Mesothelial cell of epicardium (in vitro differentiated cells): ENCODE results near the gene VWA8. TPM values are rescaled to one million over a fixed set of nuclear protein-coding genes. Genes with fewer than 3 reads are reported as not detected.

Source experiments
- DNase-seq, 2 experiments: peaks; one replicate each; pipeline ENCODE4 v3.0.0; 2021; ENCODE audit warnings: low spot score in 2 of 2; ENCODE audit not compliant: unreplicated experiment in 2 of 2
- H3K27ac Mint-ChIP-seq: 2 replicates; pipeline ENCODE4 v1.8.0; 2021; ENCODE audit warnings: mixed read lengths
- H3K27me3 Mint-ChIP-seq: 2 replicates; pipeline ENCODE4 v1.8.0; 2021; ENCODE audit warnings: low read depth, mixed read lengths
- H3K36me3 Mint-ChIP-seq: 2 replicates; pipeline ENCODE4 v1.8.0; 2021; ENCODE audit warnings: mixed read lengths
- H3K4me1 Mint-ChIP-seq: 2 replicates; pipeline ENCODE4 v1.8.0; 2021; ENCODE audit warnings: mixed read lengths
- H3K4me3 Mint-ChIP-seq: 2 replicates; pipeline ENCODE4 v1.8.0; 2021; ENCODE audit warnings: mild to moderate bottlenecking, moderate library complexity, mixed read lengths
- H3K9me3 Mint-ChIP-seq: 2 replicates; pipeline ENCODE4 v1.8.0; 2021; ENCODE audit warnings: mixed read lengths
- CTCF ChIP-seq: fragments of 200-600 bp; sonication (generic); IDR thresholded peaks from one replicate; pipeline ENCODE4 v1.5.0; 2021; ENCODE audit warnings: antibody characterized with exemption; ENCODE audit not compliant: unreplicated experiment
- total RNA-seq: library from RNA; stranded (reverse); gene quantifications from 3 replicates; pipeline ENCODE4 v1.2.1, GENCODE V29; 2021

The VWA8 gene
- total RNA-seq, 1 donor from 2014 or later: 20.0 TPM

GRCh38 chr13:41802043-41802683 is 158.7 kb downstream of the VWA8 start:
- no peak for TF ChIP-seq CTCF
- Mint-ChIP-seq H3K4me1 (no peaks in the 10 kb centered on the region), H3K9me3 (peaks cover 51% of the 10 kb centered on the region), H3K36me3 (peaks cover 69% of the 10 kb centered on the region), H3K27ac (no peak overlapping the region), H3K4me3 (no peak overlapping the region), H3K27me3 (no peaks in the 10 kb centered on the region)
- DNase-seq: no peak

- peaks cover 17% of the 10 kb centered on the region for H3K36me3 Mint-ChIP-seq
- no peaks in the 10 kb centered on the region for H3K4me1 Mint-ChIP-seq
- peaks cover 13% of the 10 kb centered on the region for H3K9me3 Mint-ChIP-seq
- no peak overlapping the region for H3K4me3 Mint-ChIP-seq
- TF ChIP-seq CTCF: no peak
- H3K27me3 Mint-ChIP-seq: no peaks in the 10 kb centered on the region
- H3K27ac Mint-ChIP-seq: no peak overlapping the region
- DNase-seq: no peak
Observed at GRCh38 chr13:41791056-41791455, 169.9 kb downstream of the VWA8 start.

- Mint-ChIP-seq H3K4me3 (no peak overlapping the region), H3K4me1 (no peaks in the 10 kb centered on the region), H3K27ac (no peak overlapping the region), H3K36me3 (no peaks in the 10 kb centered on the region), H3K9me3 (no peaks in the 10 kb centered on the region), H3K27me3 (no peaks in the 10 kb centered on the region)
- DNase-seq: no peak
- TF ChIP-seq CTCF: no peak
Observed at GRCh38 chr13:41788552-41788951, 172.4 kb downstream of the VWA8 start.

- no peaks in the 10 kb centered on the region for H3K4me1 Mint-ChIP-seq
- no peaks in the 10 kb centered on the region for H3K9me3 Mint-ChIP-seq
- H3K27ac Mint-ChIP-seq: no peak overlapping the region
- no peak for DNase-seq
- H3K36me3 Mint-ChIP-seq: no peaks in the 10 kb centered on the region
- TF ChIP-seq CTCF: no peak
- no peaks in the 10 kb centered on the region for H3K27me3 Mint-ChIP-seq
- no peak overlapping the region for H3K4me3 Mint-ChIP-seq
Observed at GRCh38 chr13:41785402-41786172, 175.3 kb downstream of the VWA8 start.

- no peak for TF ChIP-seq CTCF
- H3K36me3 Mint-ChIP-seq: peaks cover 4% of the 10 kb centered on the region
- H3K27ac Mint-ChIP-seq: no peak overlapping the region
- H3K27me3 Mint-ChIP-seq: no peaks in the 10 kb centered on the region
- H3K4me1 Mint-ChIP-seq: no peaks in the 10 kb centered on the region
- no peak for DNase-seq
- no peak overlapping the region for H3K4me3 Mint-ChIP-seq
- H3K9me3 Mint-ChIP-seq: no peaks in the 10 kb centered on the region
Observed at GRCh38 chr13:41782086-41782485, 178.8 kb downstream of the VWA8 start.
